Stimulated activated CD8-positive, alpha-beta memory T cell treated with anti-CD3 and anti-CD28 coated beads, Interleukin-12 subunit alpha, Interleukin-12 subunit beta, amount 100 ng/mL, for 1 hour (primary cell): ENCODE measurements around the gene KCNIP1.

ENCODE experiments used
- DNase-seq: peaks from one replicate; pipeline ENCODE4 v3.0.0-alpha.2; 2020; ENCODE audit warnings: low read depth

The KCNIP1 gene

DNA sequence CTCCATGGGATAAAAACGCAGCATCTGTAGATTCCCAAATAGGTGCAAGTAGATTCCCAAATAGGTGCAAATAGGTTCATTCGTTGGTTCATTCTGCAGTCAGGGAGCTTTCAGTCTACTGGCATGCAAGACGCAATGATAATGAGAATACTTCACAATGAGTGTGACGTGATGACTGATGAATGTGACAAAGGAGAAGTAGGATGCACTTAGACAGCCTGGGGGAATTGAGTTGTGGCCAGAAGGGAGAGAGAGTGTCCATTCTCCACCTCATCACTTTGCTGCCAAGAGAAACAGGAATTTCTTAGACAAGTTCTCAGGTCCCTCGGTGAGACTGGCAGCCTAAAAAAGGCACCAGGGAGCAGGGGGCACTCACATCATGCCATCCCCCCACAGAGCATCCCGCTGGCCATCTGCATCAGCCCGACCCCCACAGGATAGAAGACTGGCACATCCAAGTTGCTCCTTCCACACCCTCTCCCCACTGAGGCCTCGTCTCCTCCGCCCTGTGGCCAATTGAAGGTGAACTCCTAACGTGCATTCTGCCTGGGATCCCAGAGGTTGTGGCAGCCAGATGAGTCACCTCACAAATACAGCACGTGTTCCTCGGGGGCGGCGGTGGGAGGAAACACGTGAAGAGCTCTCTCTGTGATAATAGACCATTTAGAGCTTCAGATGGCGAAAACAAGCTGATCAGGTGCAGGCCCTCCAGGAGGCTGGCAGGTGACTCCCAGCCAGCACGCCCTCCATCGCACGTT, 19.9 kb upstream of the KCNIP1 start:
- no peak for DNase-seq

DNA sequence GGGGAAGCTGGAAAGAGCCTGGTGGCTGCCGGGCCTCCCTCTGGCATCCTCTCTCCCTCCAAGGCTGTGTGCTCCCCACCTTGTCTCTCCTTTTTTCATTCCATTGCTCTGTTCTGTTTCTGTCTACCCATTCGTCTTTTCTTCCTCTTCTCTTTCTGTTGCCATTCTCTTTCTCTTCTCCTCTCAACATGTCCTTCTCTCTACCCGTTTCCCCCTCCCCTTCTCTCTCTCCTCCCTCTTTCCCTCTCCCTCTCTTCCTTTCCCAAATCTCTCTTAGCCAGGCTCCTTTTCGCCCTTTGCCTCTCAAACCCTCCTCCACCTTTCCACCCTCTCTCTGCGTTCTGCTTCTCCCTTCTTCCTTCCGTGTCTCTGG, 19.4 kb upstream of the KCNIP1 start:
- DNase-seq = no peak

DNA sequence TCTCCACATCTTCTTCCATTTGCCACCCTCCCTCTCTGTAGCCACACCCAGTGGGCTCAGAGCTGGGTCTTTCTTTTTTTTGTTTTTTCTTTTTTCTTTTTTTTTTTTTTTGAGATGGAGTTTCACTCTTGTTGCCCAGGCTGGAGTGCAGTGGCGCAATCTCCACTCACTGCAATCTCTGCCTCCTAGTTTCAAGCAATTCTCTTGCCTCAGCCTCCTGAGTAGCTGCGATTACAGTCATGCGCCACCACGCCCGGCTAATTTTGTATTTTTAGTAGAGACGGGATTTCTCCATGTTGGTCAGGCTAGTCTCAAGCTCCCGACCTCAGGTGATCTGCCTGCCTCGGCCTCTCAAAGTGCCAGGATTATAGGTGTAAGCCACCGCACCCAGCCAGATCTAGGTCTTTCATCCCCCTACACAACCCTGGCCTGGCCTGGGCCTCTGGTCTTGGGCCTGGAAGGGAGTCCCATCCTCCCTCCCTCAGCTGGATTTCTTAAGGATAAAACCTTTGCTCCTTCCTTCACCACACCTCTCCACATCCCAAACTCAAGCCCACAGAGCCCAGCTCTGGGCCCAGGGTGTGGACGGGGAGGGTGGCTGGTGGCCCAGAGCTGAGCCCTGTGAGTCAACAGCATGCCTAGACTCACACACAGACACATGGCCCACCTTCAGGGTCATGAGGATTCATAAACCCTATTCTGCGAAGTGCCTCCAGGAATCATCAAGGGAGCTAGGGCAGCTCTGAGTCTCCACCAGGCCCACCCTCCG, 18.8 kb upstream of the KCNIP1 start:
- DNase-seq = no peak

DNA sequence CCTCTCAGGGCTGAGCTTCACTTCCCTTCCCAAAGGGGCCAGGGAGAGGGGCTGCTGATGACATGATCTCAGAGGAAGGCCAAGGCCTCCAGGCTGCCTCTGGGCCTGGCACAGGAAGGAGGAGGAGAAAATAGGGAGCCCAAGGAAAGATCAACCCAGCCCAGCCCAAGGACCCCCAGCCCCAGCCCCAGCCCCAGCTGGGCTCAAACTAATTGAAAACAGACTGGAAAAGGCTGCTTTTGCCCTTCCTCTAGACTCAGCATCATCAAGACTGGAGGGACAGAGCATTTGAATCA, 18.3 kb upstream of the KCNIP1 start:
- DNase-seq = no peak

DNA sequence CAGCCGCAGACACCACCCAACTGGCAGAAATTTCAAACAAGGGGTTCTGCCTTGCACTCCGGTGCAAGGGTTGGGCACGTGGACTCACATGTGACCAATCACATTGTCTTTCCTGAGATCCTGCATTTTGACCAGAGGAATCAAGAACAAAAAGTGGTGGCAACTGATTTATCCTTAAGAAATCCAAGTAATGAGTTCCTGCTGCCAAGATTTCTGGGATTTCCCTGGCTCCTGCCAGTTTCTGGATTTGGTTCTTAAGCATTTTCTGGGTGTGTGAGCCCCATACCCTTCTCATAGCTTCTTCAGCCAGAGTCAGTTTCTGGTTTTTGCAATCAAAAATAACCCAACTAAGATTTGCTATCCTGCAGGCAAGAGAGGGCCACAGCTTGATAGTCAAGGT, 17.4 kb upstream of the KCNIP1 start:
- no peak for DNase-seq

DNA sequence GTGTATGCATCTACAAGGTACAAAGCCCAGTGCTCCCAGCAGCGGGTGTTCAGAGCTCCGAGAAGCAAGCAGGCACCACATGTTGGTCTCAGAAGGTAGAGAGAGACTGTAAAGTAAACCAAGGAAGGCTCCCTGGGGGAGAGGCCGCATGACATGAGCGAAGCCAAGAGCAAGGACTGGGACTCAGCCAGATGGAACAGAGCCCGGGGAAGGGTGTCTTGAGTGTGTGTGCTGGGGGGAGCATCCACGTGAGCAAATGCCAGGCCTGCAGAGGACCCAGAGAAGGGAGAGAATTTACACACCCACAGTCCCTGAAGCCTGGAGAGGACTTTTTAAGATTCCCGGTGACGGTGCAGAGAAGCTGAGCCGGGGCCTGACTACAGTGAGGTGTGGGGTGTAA, 15.2 kb upstream of the KCNIP1 start:
- no peak for DNase-seq

DNA sequence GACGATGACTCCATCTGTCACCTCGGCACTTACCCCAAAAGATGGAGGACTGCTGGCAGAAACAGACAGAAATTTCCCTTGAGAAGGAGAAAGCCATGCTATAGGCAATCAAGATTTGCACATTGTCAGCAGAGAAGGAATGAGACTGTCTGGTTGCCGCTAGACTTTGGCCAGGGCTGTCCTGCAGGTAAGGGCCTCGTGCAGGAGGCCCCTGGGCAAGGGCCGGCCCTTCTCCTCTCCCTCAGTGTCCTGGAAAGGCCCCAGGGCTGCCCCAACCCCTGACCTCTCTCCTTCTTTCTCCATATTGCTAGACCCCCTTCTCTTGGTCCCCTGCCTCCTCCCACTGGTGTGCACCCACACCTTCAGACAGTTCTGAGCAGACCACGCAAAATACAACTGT, 14.6 kb upstream of the KCNIP1 start:
- no peak for DNase-seq

DNA sequence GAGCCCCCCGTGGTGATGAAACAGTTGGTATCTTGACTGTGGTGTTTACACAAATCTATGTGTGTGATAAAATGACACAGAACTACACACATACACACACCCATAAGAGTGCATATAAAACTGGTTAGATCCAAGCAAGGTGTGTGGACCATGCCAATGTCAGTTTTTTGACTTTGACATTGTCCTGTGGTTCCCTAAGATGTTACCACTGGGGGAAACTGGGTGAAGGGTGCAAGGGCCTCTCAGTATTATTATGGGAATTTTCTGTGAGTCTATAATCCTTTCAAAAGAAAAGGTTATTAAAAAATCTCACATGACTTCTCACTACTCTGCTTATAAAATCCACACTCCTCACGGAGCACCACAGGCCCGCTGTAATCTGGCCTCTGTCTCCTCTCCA, 13.4 kb upstream of the KCNIP1 start:
- DNase-seq = no peak

DNA sequence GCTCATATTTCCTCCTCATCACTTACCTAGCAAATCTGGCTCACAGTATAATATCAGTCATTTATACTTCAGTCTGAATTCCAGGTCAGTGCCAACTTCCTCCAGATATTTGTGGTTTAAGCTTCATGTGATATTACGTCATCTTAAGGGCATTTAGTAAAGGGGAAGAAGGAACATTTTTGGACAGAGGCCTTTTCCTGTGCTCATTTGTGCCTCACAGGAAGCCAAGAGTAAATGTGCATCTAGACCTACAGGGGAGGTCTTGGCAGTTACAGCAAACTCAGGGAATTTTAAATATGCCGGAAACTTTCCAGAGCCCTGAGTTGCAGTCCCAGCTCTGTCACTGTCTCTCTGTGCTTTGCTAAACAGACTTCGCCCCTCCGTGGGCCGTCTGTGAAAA, 12.3 kb upstream of the KCNIP1 start:
- DNase-seq = no peak

DNA sequence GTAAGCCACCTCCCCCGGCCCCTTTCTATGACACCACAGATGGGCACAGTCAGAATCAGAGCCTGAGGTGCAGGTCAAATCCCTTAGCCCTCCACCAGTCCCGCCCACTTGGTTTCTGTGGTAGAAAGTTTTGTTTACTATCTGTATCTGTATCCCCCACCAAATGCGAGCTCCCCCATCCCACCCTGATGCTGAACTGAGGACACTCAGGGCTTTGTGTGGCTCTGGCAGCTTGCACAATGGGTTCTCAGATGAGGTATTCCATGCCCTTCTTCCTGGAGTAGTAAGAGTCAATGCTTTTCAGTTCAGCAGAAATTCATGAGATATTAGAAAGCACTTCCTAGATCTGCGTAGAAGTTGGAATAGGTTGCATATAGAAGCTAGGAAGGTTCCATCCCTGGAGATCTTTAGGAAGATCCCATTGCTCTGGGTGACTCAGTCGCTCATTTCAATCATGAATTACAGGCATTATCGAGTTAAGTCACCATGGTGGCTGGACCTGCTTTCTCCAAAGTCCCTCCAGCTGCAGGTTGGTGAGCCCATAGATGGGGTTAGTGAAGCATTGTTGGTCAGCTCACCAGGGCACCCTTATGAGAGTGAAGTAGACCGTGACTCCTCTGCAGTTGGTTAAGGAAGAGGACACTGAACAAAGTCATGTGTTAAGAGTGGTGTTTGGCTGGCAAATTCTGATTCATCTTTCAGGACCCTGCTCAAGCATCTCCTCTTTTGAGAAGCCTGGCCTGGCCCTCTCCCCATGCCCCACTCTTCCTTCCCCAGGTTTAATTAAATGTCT, 10.6 kb upstream of the KCNIP1 start:
- DNase-seq = no peak

DNA sequence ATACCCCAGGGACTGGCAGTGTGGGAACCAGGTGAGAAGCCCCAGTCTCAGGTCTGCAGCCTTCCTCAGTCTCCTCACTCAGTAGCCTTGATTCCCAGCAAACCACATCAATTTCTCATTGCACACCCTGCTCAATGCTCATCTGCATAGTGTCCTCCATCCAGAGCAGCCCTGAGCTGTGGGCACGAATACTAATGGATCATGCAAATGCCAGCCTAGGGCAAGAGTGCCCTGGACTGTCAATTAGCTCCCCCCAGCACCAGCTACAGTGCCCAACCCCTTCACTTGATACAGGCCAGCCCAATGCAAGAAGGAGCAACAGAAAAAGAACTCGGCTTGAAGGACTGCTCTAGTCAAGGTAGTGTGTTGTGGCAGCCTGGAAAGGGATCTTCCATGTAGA, 9.8 kb upstream of the KCNIP1 start:
- DNase-seq = no peak

DNA sequence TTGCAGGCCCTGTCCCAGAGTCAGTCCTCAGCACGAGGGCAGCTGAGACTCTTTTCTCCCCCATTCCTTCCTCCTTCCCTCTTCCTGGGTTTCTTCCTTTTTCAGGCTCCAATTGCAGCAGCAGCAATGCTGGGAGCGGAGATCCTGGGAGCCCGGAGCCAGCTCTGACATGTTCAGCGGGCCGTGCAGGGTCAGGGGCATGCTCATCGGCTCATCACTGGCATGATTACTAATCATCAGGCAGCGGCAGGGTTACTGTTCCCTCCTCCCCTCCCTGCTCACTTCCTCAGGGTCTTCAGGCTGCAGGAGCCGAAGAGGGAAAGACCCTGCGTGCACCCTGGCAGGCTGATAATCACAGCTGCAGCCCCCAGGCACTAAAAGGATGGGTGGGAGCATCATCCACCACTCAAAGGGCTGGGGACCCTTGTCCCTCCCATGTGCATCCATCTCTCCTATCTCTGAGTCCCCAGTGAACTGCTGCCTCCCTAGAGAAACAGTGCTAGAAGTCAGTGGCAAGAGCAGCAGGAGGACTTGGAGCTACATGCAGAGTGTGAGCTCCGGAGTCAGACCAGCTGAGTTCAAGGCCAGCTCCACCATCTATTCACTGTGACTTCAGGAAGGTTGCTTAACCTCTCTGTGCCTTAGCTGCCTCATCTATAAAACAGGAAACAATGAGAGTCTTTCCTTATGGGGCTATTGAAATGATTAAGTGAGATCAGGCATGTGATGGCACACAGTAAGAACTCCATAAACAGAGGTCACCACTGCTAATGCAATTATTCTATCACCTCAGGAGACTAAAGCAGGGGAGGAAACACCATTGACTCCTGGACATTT, 7.8 kb upstream of the KCNIP1 start:
- DNase-seq = no peak

DNA sequence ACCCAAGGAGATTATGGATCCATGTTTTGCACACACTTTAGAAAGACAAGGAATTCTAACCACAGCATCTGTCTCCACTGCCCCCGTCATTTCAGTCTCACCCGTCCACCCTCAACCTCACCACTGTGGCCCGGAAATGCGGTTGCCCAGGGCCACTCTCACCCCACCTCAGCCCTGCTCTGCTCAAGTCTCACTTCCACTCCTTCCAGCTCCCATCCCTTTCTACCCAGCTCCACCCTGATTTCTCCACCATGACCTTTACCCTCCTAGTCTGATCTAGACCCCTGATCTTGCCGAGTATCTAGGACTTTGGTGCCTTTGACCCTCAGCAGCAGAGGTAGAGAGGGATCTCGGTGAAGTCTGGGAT, 7.2 kb upstream of the KCNIP1 start:
- DNase-seq = no peak

DNA sequence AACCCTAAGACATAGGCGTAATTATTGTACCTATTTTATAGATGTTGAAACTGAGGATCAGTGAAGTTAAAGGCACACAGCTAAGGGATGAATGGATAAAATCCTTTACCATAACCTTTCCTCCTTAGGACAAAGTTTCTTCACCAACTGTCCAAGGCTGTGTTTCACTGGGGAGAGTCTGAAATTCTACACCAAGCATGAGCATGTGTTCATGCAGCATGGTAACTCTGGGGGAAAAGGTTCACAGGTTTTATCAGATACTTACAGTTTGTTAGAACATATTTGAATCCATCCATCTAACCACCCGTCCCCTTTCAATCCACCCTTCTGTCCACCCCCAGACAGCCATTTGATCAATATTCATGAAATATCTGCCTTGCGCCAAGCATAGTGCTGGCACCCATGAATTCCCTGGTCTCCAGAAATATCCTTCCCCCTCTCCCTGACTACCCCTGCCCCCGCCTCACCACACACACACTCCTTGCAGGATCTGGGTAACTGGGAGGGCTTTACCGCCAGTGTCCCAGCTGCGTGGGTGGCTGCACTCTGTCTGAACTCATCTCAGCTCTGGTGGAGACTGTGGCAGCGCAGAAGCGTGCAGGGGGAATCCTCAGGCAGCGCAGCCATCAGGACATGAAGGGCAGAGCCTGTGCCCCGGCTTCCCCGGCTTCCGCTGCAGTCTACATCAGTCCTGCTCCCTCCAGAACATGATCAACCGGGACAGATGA, 6.3 kb upstream of the KCNIP1 start:
- DNase-seq = no peak

DNA sequence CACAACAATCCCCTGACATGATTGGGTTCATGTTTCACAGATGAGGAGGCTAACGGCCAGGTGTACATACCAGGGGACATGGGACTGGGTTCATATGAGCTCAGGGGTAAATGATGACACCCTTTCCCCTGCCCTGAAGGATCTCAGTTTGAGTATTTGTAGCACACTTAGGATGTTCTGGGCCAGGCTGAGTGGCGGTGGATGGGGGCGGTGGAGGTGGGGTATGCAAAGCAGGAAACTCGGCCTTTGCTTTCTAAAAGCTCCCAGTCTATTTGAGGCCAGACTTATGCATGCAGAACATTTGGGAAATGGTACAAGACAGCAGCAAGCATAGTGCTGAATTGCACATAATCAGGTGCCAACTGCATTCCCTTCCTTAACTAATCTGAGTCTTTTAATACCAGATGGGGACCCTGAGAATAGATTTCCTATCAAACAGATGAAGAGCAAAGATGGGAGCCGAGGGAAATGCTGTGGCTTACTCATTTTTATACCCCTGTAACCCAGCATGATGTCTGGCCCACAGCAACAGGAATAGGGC, 4.9 kb upstream of the KCNIP1 start:
- no peak for DNase-seq

DNA sequence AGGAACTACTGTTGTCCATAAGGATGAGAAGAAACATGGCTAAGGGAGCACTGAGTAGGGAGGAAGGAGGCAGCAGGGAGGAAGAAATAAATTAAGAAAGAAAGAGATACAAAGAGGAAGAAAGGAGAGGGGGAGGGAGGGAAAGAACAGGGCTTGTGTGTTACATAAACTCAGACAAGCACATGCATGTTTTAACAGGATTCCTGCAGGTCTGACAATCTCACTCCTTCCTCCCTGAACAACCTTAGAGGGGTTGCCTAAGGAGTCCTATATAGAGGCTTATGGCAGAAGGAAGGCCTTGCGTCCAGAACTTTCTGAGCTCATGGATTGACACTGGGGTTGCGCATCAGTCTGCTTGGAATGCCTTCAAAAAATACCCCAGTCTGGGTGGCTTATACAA, 4.2 kb upstream of the KCNIP1 start:
- no peak for DNase-seq

DNA sequence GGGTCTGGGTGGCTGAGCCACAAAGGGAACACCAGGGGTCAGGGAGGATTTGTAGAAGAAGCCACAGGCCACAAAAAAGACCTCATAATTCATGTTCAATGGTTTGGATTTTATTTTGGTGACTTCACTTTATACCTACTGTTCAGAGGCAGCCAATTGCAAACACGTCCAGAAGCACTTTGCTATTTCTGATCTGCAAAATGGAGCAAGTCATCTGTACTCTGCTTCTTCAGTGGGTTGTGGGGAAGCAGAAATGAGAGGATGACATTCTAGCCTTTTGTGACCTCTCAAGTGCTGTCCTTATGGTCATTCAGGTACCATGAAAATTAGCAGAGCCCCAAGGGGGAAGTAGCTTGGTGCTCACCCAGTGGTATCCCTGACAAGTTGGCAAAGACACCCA, 2.5 kb upstream of the KCNIP1 start:
- DNase-seq = no peak

DNA sequence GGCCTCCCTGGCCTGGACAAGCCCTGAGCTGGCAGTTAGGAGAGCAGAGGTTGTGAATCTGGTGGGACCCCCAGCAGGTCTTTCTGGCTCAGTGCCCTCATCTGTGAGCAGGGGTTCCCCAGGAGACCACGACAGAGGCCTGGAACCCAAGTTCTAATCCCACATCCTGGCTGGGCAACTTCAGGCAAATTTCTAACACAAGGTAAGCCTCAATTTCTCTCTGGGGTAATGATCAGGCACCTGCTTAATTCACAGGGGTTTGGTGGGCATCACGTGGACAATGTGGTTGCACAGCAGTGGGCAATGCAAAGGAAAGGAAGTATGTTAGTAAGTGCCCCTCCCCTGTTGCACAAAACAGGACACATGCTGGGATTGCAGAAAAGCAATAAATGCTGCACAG, 1.9 kb upstream of the KCNIP1 start:
- DNase-seq = no peak

DNA sequence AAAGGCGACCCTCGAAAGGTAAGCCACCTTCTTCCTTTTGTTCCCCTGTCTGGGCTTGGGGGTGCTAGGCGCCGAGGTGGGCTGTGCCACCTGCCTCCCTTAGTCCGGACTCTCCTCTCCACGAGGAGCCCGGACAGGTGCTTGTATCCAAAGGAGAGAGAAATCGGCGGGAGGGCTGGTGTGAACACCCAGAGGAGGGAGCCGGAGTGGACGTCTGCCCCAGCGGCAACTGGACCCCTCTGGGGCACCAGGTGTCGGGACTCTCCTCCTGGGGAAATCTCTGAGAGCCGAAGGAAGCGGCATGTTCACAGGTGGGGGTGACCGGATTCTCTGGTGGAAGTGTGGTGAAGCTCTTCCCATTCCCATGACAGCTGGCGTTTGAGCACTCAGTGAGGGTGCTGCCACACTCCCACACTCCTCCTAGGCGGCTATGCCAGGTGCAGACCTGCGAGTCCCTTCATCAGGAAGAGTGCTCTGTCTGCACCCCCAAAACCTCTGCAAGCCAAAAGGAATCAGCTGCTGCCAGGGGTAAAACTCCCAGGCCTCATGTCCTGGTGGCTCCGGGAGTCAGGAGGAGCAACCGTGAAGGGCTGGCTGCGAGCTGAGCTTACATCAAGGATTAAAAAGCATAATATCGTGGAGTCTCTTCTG, 921 bp downstream of the KCNIP1 start:
- DNase-seq = no peak

DNA sequence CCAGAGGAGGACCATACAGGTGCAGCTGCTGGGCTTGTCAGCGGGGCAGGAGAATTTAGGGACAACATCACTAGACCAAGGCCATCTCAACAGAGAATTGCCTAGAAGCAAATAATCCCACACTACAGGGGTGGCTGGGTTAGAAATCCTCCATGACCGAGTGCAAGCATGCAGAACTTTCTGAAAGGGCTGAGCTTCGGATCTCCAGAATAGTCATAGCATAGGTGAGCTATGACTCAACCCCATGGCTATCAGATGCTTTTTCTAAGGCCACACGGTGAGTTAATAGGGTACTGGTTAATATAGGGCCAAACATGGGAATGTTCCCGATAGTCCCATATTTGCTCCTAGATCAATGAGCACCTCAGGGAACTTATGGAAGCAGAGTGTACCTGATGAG, 4.2 kb downstream of the KCNIP1 start:
- no peak for DNase-seq
